PC-9 (cell line): ENCODE measurements around the gene PLXDC2. TPM values are rescaled to one million over a fixed set of nuclear protein-coding genes. Genes with fewer than 3 reads are reported as not detected.

Source experiments
- BruUV-seq: library from RNA; stranded (reverse); fragments of 400-500 nt; replicated peaks from 2 replicates; lab custom pipeline; 2021; lab: Mats Ljungman, UMichigan
- CTCF ChIA-PET: fragments of 300-600 bp; sonication (Branson Sonifier 250); formaldehyde crosslinking; loops from one replicate; lab custom pipeline; 2022; ENCODE audit warnings: antibody characterized with exemption; lab: Charles Lee
- POLR2A ChIA-PET: fragments of 300-600 bp; sonication (Branson Sonifier 250); formaldehyde crosslinking; loops from one replicate; lab custom pipeline; 2022; ENCODE audit warnings: antibody characterized with exemption; ENCODE audit not compliant: unreplicated experiment; lab: Charles Lee
- DNase-seq, 2 experiments: peaks; one replicate each; pipeline versions ENCODE4 v3.0.0 to v3.0.0-alpha.2; 2015 to 2022; ENCODE audit warnings: mixed read lengths in 1 of 2
- H2AFZ ChIP-seq: fragments of 200-600 bp; sonication (generic); 2 replicates; pipeline ENCODE4 v1.8.1; 2017; ENCODE audit warnings: antibody characterized with exemption
- H3F3A ChIP-seq: fragments of 200-600 bp; sonication (generic); 2 replicates; pipeline ENCODE4 v1.8.1; 2017; ENCODE audit warnings: antibody characterized with exemption, mild to moderate bottlenecking, low read depth; ENCODE audit not compliant: insufficient read depth
- H3K27ac ChIP-seq: fragments of 200-600 bp; sonication (generic); 2 replicates; pipeline ENCODE4 v1.6.1; 2016; ENCODE audit warnings: mixed run types
- H3K27me3 ChIP-seq: fragments of 200-600 bp; sonication (generic); 2 replicates; pipeline ENCODE4 v1.6.1; 2016; ENCODE audit warnings: low read depth, mixed run types; ENCODE audit not compliant: insufficient read depth
- H3K36me3 ChIP-seq: fragments of 200-600 bp; sonication (generic); 2 replicates; pipeline ENCODE4 v1.6.1; 2016; ENCODE audit warnings: low read depth, mixed run types
- H3K4me1 ChIP-seq: fragments of 200-600 bp; sonication (generic); replicated peaks from 2 replicates; pipeline ENCODE4 v1.6.1; 2016; ENCODE audit warnings: mixed run types; ENCODE audit not compliant: insufficient read depth
- H3K4me2 ChIP-seq: fragments of 200-600 bp; sonication (generic); 2 replicates; pipeline ENCODE4 v1.6.1; 2017; ENCODE audit warnings: mixed run types
- H3K4me3 ChIP-seq: fragments of 200-600 bp; sonication (generic); 2 replicates; pipeline ENCODE4 v1.6.1; 2016; ENCODE audit warnings: mixed run types
- H3K79me2 ChIP-seq: fragments of 200-600 bp; sonication (generic); 2 replicates; pipeline ENCODE4 v1.6.1; 2017; ENCODE audit warnings: low read depth, mixed run types
- H3K9me2 ChIP-seq: fragments of 200-600 bp; sonication (generic); 2 replicates; pipeline ENCODE4 v1.8.1; 2017; ENCODE audit warnings: mild to moderate bottlenecking; ENCODE audit not compliant: insufficient read depth
- H3K9me3 ChIP-seq: fragments of 200-600 bp; sonication (generic); 2 replicates; pipeline ENCODE4 v1.8.1; 2016; ENCODE audit warnings: low read depth; ENCODE audit not compliant: insufficient read depth
- H4K20me1 ChIP-seq: fragments of 200-600 bp; sonication (generic); 2 replicates; pipeline ENCODE4 v1.8.1; 2017; ENCODE audit not compliant: insufficient read depth
- CTCF ChIP-seq: fragments of 200-600 bp; sonication (generic); conservative IDR thresholded peaks from 2 replicates; pipeline ENCODE4 v1.6.1; 2017; ENCODE audit warnings: mixed run types, antibody characterized with exemption, mild to moderate bottlenecking, moderate library complexity
- EZH2 ChIP-seq: fragments of 200-600 bp; sonication (generic); IDR thresholded peaks from 2 replicates; pipeline ENCODE4 v1.8.0; 2017; ENCODE audit warnings: antibody characterized with exemption, low read depth
- intact Hi-C: fragments of 100-400 bp; cut with micrococcal nuclease; formaldehyde crosslinking; loops from one replicate; pipeline ENCODE4 v1.10.0; 2022; ENCODE audit not compliant: unreplicated experiment
- total RNA-seq: library from RNA; stranded (reverse); gene quantifications from 2 replicates; pipeline ENCODE4 v1.2.3, GENCODE V29; 2021

The PLXDC2 gene
- total RNA-seq, 1 experiment from 2014 or later, result not detected

GRCh38 chr10:19928936-19929335 is 112.7 kb downstream of the PLXDC2 start:
- H3K4me2 ChIP-seq, result no peak overlapping the region
- POLR2A ChIA-PET, result no interaction called here
- intact Hi-C loops, result no loop called here

GRCh38 chr10:19929506-19930140 is 113.4 kb downstream of the PLXDC2 start:
- no peak overlapping the region for H3K4me3 ChIP-seq
- ChIA-PET POLR2A (no interaction called here), CTCF (no interaction called here)
- no peaks in the 10 kb centered on the region for H3K9me3 ChIP-seq
- H3K27ac ChIP-seq, result no peak overlapping the region
- H3K79me2 ChIP-seq, result no peaks in the 10 kb centered on the region
- H3F3A ChIP-seq, result no peaks in the 10 kb centered on the region
- no peak for TF ChIP-seq CTCF
- TF ChIP-seq EZH2, result no peak
- BruUV-seq, result no TSS peak
- no peak overlapping the region for H3K4me2 ChIP-seq
- DNase-seq, result no peak
- no peak overlapping the region for H2AFZ ChIP-seq
- intact Hi-C loops, result no loop called here
- no peaks in the 10 kb centered on the region for H3K4me1 ChIP-seq
- no peaks in the 10 kb centered on the region for H4K20me1 ChIP-seq
- no peaks in the 10 kb centered on the region for H3K27me3 ChIP-seq
- no peaks in the 10 kb centered on the region for H3K9me2 ChIP-seq
- no peaks in the 10 kb centered on the region for H3K36me3 ChIP-seq

More at GRCh38 chr10:19928936-19929335, 112.7 kb downstream of the PLXDC2 start:
- no peaks in the 10 kb centered on the region for H3K9me2 ChIP-seq
- H3K36me3 ChIP-seq, result no peaks in the 10 kb centered on the region
- no peak overlapping the region for H3K4me3 ChIP-seq
- no peak overlapping the region for H2AFZ ChIP-seq
- no peaks in the 10 kb centered on the region for H4K20me1 ChIP-seq
- no peaks in the 10 kb centered on the region for H3K27me3 ChIP-seq
- DNase-seq, result no peak
- no peaks in the 10 kb centered on the region for H3K4me1 ChIP-seq
- no peaks in the 10 kb centered on the region for H3K79me2 ChIP-seq
- no peak overlapping the region for H3K27ac ChIP-seq
- TF ChIP-seq EZH2, result no peak
- TF ChIP-seq CTCF, result no peak
- H3F3A ChIP-seq, result no peaks in the 10 kb centered on the region
- no peaks in the 10 kb centered on the region for H3K9me3 ChIP-seq
- CTCF ChIA-PET, result no interaction called here
- BruUV-seq, result no TSS peak

- Histone ChIP-seq H3K27ac (no peak overlapping the region), H3K9me2 (no peaks in the 10 kb centered on the region), H3K79me2 (no peaks in the 10 kb centered on the region), H3K4me3 (no peak overlapping the region), H3K9me3 (no peaks in the 10 kb centered on the region), H3F3A (no peaks in the 10 kb centered on the region), H3K36me3 (no peaks in the 10 kb centered on the region), H3K4me1 (no peaks in the 10 kb centered on the region), H2AFZ (no peak overlapping the region), H4K20me1 (no peaks in the 10 kb centered on the region), H3K4me2 (no peak overlapping the region), H3K27me3 (no peaks in the 10 kb centered on the region)
- CTCF ChIA-PET, result no interaction called here
- POLR2A ChIA-PET, result no interaction called here
- no peak for DNase-seq
- intact Hi-C loops, result no loop called here
- no TSS peak for BruUV-seq
- TF ChIP-seq CTCF, result no peak
- no peak for TF ChIP-seq EZH2
Measured at GRCh38 chr10:19930936-19931893, 115.0 kb downstream of the PLXDC2 start.
